Measurements from ENCODE around the gene ABO. TPM values are rescaled to one million over a fixed set of nuclear protein-coding genes. Genes with fewer than 3 reads are reported as not detected.
"Not testable (repeated sequence)": the region's sequence is repeated elsewhere in the genome, so short reads cannot be mapped to it uniquely, and the experiment has no call there.

Gene ABO
- total RNA-seq, 2 donors from 2014 or later, result 2.1 to 3.8 TPM

DNA sequence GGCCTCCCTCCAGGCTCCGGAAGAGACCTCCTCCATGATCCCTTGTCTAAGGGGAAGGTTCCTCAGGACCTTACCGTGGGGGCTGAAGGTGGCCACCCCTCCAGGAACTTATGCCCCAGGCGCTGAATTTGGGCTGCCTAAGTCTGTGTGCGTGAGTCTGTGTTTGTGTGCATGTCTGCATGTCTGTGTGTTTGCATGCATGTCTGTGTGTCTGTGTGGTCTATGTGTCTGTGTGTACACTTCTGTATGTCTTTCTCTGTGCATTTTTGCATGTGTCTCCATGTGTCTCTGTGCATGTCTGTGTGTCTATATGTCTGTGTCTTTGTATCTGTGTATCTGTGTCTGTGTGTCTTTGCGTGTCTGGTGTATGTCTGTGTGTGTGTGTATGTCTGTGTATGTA, 20.5 kb downstream of the ABO start:
- no peaks in the 10 kb centered on the region for H3K36me3 Mint-ChIP-seq (ENCODE audit: low read depth)
- H3K27me3 Mint-ChIP-seq, result peaks cover 23% of the 10 kb centered on the region
- no peak for ATAC-seq
- H3K4me3 Mint-ChIP-seq, result no peak overlapping the region
- H3K27ac Mint-ChIP-seq, result no peak overlapping the region
- no peak for DNase-seq
- no peaks in the 10 kb centered on the region for H3K9me3 ChIP-seq (ENCODE audit: control insufficient read depth, low read length, poor library complexity, severe bottlenecking)
- H3K4me1 Mint-ChIP-seq, result peaks cover 7% of the 10 kb centered on the region

DNA sequence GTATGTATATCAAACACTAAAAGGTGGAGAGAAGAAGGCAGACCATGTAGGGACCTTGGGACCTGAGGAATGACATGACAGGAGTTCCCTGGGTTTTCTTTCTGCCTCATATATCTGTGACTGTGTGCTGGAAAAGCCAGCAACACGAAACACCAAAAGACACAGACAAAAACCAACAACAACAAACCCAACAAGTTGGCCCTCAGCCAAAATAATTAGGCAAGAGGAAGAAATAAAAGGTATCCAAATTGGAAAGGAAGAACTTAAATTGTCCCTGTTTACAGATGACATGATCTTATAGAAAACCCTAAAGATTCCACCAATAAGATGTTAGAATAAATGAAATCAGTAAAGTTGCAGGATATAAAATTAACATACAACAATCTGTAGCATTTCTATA, 21.7 kb downstream of the ABO start:
- DNase-seq, result no peak

DNA sequence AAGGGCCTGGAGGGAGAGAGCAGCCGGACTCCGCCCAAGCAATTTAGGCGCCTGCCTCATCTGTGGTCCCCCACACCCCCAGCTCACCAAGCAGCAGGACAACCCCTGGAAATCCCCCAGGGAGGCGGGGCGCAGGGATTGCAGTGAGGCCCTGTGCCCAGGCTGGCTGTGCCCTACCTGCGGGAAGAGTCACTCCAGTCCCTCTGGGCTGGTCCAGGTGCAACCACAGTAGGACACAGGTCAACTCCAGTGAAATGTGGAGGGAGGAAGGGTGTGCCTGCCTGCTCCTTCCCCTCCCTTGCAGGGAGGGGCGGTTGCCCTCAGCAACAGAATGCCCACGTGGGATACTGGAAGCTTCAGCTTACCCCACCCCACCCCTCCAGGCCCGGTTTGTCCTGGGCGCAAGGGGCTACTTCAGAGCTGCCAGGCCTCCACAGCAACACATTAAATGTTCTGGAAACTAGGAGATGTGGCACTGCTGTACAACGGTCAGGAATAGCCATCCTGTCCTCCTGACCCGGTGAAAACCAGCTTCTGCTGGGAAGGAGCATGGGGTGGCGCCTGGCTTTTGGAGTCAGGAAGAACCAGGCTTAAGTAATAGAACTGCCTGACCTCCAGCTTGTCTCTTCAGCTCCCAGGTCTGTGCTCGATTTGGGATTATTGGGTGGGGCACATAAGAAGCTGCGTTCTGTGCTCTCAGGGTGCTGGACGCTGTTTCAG, 22.5 kb downstream of the ABO start:
- H3K27me3 Mint-ChIP-seq, result peaks cover 27% of the 10 kb centered on the region
- H3K4me3 Mint-ChIP-seq, result peak overlapping the region; percentile 31
- H3K27ac Mint-ChIP-seq, result no peak overlapping the region
- H3K9me3 ChIP-seq (ENCODE audit: control insufficient read depth, low read length, poor library complexity, severe bottlenecking), result no peaks in the 10 kb centered on the region
- H3K36me3 Mint-ChIP-seq (ENCODE audit: low read depth), result no peaks in the 10 kb centered on the region
- DNase-seq (no peak), ATAC-seq (peak; percentile 25)
- peaks cover 6% of the 10 kb centered on the region for H3K4me1 Mint-ChIP-seq

More for the DNA sequence above, 21.7 kb downstream of the ABO start:
- Mint-ChIP-seq H3K27me3 (peaks cover 27% of the 10 kb centered on the region), H3K4me3 (no peak overlapping the region), H3K36me3 (ENCODE audit: low read depth) (no peaks in the 10 kb centered on the region), H3K4me1 (peaks cover 7% of the 10 kb centered on the region), H3K27ac (no peak overlapping the region)
- H3K9me3 ChIP-seq (ENCODE audit: control insufficient read depth, low read length, poor library complexity, severe bottlenecking), result no peaks in the 10 kb centered on the region
- ATAC-seq, result no peak

DNA sequence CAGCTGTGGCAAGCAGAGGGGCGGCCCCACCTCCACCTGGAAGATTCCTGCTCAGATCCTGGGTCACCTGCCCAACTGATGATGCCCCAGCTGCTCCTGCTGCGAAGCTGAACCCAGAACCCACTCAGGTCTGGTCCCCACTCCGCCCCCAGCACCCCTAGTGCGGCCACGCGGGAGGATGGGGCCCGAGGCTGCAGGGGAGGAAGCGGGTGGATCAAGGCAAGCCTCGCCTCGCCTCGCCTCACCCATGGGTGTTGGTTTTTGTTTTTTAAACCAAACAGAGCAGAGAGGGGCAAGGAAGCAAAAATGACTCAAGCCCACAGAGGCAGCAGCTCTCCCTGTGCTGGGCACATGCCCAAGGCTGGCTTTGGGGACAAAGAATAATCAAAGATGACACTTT, 23.2 kb downstream of the ABO start:
- DNase-seq (no peak), ATAC-seq (no peak)
- peaks cover 30% of the 10 kb centered on the region for H3K27me3 Mint-ChIP-seq
- H3K4me3 Mint-ChIP-seq, result peak overlapping the region; percentile 31
- no peaks in the 10 kb centered on the region for H3K36me3 Mint-ChIP-seq (ENCODE audit: low read depth)
- peaks cover 3% of the 10 kb centered on the region for H3K4me1 Mint-ChIP-seq
- no peak overlapping the region for H3K27ac Mint-ChIP-seq
- H3K9me3 ChIP-seq (ENCODE audit: control insufficient read depth, low read length, poor library complexity, severe bottlenecking), result no peaks in the 10 kb centered on the region

DNA sequence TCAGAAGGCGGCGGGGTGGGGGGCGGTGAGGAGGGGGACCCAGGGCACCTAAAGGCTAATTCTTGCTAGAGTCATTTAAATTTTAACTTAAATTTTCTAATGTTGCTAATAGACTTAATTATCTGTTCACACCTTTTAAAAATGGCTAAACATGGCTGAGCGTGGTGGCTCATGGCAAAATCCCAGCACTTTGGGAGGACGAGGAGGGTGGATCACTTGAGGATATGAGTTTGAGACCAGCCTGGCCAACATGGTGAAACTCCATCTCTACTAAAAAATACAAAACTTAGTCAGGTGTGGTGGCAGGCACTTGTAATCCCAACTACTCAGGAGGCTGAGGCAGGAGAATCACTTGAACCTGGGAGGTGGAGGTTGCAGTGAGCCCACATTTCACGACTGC, 23.8 kb downstream of the ABO start:
- not testable (repeated sequence) for H3K36me3 Mint-ChIP-seq (ENCODE audit: low read depth); DNase-seq; H3K27ac Mint-ChIP-seq; H3K4me1 Mint-ChIP-seq; H3K9me3 ChIP-seq (ENCODE audit: control insufficient read depth, low read length, poor library complexity, severe bottlenecking); ATAC-seq
- peak overlapping the region; percentile 31 for H3K4me3 Mint-ChIP-seq
- peaks cover 31% of the 10 kb centered on the region for H3K27me3 Mint-ChIP-seq

DNA sequence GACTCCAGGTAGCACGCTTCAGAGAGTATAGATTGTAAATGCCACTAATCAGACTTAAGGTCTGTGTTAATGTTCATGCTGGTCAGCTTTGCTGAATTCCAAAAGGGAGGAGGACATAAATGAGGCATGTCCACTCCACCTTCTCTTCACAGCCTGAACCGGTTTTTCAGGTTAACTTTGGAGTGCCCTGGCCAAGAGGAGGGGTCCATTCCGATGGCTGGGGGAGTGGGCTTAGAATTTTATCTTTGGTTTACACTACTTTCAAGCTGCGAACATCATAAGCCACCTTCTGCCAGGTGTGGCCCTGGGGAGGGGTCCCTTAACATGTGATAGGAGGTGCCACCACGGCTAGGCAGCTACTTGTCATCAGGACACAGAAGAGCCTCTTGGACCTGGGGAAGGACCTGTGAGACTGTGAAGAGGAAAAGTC, 24.2 kb downstream of the ABO start:
- H3K9me3 ChIP-seq (ENCODE audit: control insufficient read depth, low read length, poor library complexity, severe bottlenecking), result no peaks in the 10 kb centered on the region
- Mint-ChIP-seq H3K27ac (no peak overlapping the region), H3K27me3 (peaks cover 35% of the 10 kb centered on the region), H3K4me1 (peaks cover 3% of the 10 kb centered on the region), H3K36me3 (ENCODE audit: low read depth) (no peaks in the 10 kb centered on the region), H3K4me3 (no peak overlapping the region)
- DNase-seq, result no peak
- no peak for ATAC-seq

DNA sequence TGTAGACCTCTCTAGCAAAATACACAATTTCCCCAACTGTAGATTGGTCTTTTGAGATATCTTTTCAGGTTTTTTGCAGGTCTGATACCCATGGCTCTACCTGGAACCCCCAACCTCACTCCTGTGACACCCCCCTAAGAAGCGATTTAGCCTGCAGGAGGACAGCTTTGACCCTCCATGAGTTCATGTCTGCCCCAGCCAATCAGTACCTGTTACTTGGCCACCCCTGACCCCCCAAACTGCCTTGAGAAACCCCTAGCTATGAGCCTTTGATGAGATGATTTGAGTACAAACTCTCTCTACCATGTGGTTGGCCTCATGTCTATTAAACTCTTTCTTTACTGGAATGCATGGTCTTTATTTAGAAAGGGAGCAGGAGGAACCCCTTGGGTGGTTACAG, 25.7 kb downstream of the ABO start:
- no peak for ATAC-seq
- H3K36me3 Mint-ChIP-seq (ENCODE audit: low read depth), result no peaks in the 10 kb centered on the region

GRCh38 chr9:133248726-133249295, 26.2 kb downstream of the ABO start:
- H3K9me3 ChIP-seq (ENCODE audit: control insufficient read depth, low read length, poor library complexity, severe bottlenecking), result no peaks in the 10 kb centered on the region
- Mint-ChIP-seq H3K27ac (no peak overlapping the region), H3K36me3 (ENCODE audit: low read depth) (no peaks in the 10 kb centered on the region), H3K4me1 (peaks cover 3% of the 10 kb centered on the region), H3K27me3 (peaks cover 38% of the 10 kb centered on the region), H3K4me3 (no peak overlapping the region)
- DNase-seq, result no peak
- no peak for ATAC-seq

More for the DNA sequence above, 25.7 kb downstream of the ABO start:
- Mint-ChIP-seq H3K27me3 (peaks cover 35% of the 10 kb centered on the region), H3K27ac (no peak overlapping the region), H3K4me1 (peaks cover 3% of the 10 kb centered on the region), H3K4me3 (peak overlapping the region; percentile 12)
- H3K9me3 ChIP-seq (ENCODE audit: control insufficient read depth, low read length, poor library complexity, severe bottlenecking), result no peaks in the 10 kb centered on the region
- no peak for DNase-seq

DNA sequence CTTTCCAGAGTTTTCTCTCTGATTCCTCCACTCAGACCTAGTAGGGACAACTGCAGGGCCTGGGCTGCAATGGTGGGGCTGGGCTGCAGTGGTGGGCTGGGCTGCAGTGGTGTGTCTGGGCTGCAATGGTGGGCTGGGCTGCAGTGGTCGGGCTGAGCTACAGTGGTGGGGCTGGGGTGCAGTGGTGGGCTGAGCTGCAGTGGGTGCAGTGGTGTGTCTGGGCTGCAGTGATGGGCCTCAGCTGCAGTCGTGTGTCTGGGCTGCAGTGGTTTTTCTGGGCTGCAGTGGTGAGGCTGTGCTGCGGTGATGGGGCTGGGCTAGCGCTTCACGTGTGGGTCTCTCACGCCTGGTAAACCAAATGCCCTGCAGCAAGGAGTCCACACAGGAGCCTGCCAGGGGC, 27.4 kb downstream of the ABO start:
- DNase-seq, result no peak
- H3K4me1 Mint-ChIP-seq, result peaks cover 3% of the 10 kb centered on the region
- no peak overlapping the region for H3K4me3 Mint-ChIP-seq
- ATAC-seq, result no peak
- H3K9me3 ChIP-seq (ENCODE audit: control insufficient read depth, low read length, poor library complexity, severe bottlenecking), result no peaks in the 10 kb centered on the region
- H3K27ac Mint-ChIP-seq, result no peak overlapping the region
- H3K27me3 Mint-ChIP-seq, result peaks cover 43% of the 10 kb centered on the region
- H3K36me3 Mint-ChIP-seq (ENCODE audit: low read depth), result no peaks in the 10 kb centered on the region

DNA sequence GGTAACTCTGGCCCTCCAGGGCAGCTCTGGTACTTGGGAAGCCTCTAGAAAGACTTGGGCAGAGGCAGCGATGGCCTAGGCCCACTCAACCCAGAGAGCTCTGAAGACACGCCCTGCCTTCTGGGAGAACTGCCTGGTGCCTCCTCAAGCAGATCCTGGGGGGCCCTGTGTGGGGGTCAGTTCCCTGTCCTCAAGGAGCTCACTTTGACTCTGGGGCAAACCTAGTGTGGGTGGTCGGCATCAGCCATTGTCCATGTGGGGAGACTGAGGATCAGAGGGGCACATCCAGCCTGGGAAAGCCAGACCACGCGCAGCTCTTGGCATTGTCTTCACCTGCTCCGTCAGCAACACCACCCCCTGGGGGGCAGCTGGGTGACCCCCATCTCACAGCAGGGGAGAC, 28.0 kb downstream of the ABO start:
- H3K27me3 Mint-ChIP-seq, result peaks cover 46% of the 10 kb centered on the region
- DNase-seq (no peak), ATAC-seq (no peak)
- H3K4me1 Mint-ChIP-seq, result peaks cover 3% of the 10 kb centered on the region
- no peaks in the 10 kb centered on the region for H3K36me3 Mint-ChIP-seq (ENCODE audit: low read depth)
- no peak overlapping the region for H3K4me3 Mint-ChIP-seq
- H3K9me3 ChIP-seq (ENCODE audit: control insufficient read depth, low read length, poor library complexity, severe bottlenecking), result no peaks in the 10 kb centered on the region
- H3K27ac Mint-ChIP-seq, result no peak overlapping the region

DNA sequence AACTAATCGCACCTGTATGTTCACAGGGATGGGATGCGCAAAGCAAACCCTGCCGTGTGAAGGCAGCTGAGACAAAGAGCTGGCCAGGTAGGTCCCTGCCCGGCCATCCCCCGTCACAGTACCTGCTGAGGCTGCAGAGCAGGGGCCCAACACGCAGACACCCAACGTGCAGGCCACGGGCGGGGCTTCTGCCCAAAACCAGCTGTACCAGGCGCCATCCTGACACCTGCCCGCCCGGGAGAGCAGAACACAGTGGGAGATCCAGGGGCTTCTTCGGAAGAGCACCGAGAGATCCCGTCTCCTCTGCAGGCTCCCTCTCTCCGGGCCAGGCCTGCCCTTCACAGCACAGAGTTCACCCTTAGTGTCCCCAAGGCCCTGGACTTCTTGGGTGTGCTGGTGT, 28.4 kb downstream of the ABO start:
- Mint-ChIP-seq H3K4me1 (peaks cover 3% of the 10 kb centered on the region), H3K27ac (no peak overlapping the region), H3K36me3 (ENCODE audit: low read depth) (no peaks in the 10 kb centered on the region), H3K27me3 (peaks cover 50% of the 10 kb centered on the region), H3K4me3 (no peak overlapping the region)
- no peak for ATAC-seq
- DNase-seq, result no peak
- no peaks in the 10 kb centered on the region for H3K9me3 ChIP-seq (ENCODE audit: control insufficient read depth, low read length, poor library complexity, severe bottlenecking)

DNA sequence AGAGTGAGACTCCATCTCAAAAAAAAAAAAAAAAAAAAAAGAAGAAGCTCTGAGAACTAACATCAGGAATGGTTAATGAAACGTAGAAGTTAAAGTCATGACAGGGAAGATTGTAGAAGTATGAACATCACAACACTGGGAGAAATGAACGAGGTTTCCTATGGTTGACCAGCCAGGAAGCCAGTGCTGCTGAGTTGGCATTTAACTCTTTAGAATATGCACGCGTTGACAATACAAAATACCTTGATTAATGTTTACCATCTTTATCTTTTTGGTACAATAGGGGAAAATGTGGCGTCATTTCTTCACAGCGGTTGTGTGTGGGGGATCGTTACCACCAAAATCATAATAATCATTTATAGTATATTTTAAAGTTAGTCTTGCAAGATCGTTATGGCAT, 32.0 kb downstream of the ABO start:
- DNase-seq, result no peak
- Mint-ChIP-seq H3K27ac (no peak overlapping the region), H3K27me3 (peaks cover 42% of the 10 kb centered on the region), H3K4me3 (no peak overlapping the region), H3K4me1 (peaks cover 7% of the 10 kb centered on the region), H3K36me3 (ENCODE audit: low read depth) (no peaks in the 10 kb centered on the region)
- H3K9me3 ChIP-seq (ENCODE audit: control insufficient read depth, low read length, poor library complexity, severe bottlenecking), result no peaks in the 10 kb centered on the region
- no peak for ATAC-seq

- no peaks in the 10 kb centered on the region for H3K9me3 ChIP-seq (ENCODE audit: control insufficient read depth, low read length, poor library complexity, severe bottlenecking)
- Mint-ChIP-seq H3K4me3 (no peak overlapping the region), H3K36me3 (ENCODE audit: low read depth) (no peaks in the 10 kb centered on the region), H3K4me1 (peaks cover 7% of the 10 kb centered on the region), H3K27me3 (peaks cover 49% of the 10 kb centered on the region), H3K27ac (no peak overlapping the region)
- ATAC-seq (no peak), DNase-seq (no peak)
Observed at GRCh38 chr9:133242241-133242640, 32.8 kb downstream of the ABO start.

DNA sequence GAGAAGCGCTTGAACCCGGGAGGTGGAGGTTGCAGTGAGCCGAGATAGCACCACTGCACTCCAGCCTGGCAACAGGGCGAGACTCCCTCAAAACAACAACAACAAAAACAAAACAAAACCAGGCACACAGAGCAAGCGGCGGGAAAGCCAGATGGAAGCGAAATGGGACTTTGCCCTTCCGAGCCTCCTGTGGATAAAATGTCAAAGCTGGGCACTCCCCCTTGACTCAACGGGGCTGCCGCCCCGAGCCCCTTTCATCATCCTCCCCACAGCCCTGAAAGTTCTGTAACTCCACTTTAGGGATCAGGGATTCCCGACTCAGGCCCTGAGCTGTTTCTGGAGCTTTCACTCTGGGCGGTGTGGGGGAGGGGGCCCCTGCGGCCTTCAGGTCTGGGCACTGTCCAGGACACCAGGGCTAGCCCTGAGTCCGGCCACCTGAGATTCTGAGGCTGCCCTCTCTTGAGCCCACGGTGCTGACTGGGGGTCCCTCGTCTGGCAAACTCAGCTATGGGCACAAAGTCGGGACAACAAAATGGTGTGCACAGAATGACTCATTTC, 35.4 kb downstream of the ABO start:
- Mint-ChIP-seq H3K4me1 (peaks cover 7% of the 10 kb centered on the region), H3K27me3 (peaks cover 54% of the 10 kb centered on the region), H3K36me3 (ENCODE audit: low read depth) (no peaks in the 10 kb centered on the region), H3K27ac (no peak overlapping the region), H3K4me3 (no peak overlapping the region)
- ATAC-seq, result no peak
- H3K9me3 ChIP-seq (ENCODE audit: control insufficient read depth, low read length, poor library complexity, severe bottlenecking), result no peaks in the 10 kb centered on the region
- no peak for DNase-seq

Measured in T-helper 17 cell (primary cell).